HEK293 (cell line): ENCODE measurements around the gene SLC6A2.

Experiments used
- CTCF ChIA-PET: fragments of 350-600 bp; formaldehyde crosslinking; extraction: SDS; loops from one replicate; lab custom pipeline; 2021; ENCODE audit warnings: antibody characterized with exemption; lab: Yijun Ruan, JAX
- POLR2A ChIA-PET: fragments of 300-600 bp; formaldehyde crosslinking; extraction: SDS; loops from one replicate; lab custom pipeline; 2020; ENCODE audit warnings: antibody characterized with exemption, inconsistent platforms; lab: Yijun Ruan, JAX
- H3K27ac ChIP-seq: fragments of 200-500 bp; sonication (Bioruptor generic); 2 replicates; pipeline ENCODE4 v1.5.1; 2014; ENCODE audit warnings: low read depth, low read length, control low read depth, inconsistent platforms; ENCODE audit errors: extremely low read depth
- H3K36me3 ChIP-seq, 2 experiments: fragments of 200-500 bp in 1 of 2; sonication (Bioruptor generic) in 1 of 2; 1 replicate in 1 of 2; 2 replicates in 1 of 2; pipeline ENCODE4 v1.5.1; 2014 to 2017; ENCODE audit warnings: inconsistent platforms in 2 of 2, low read length in 2 of 2; ENCODE audit not compliant: control insufficient read depth in 2 of 2, insufficient read depth in 1 of 2
- H3K4me1 ChIP-seq: fragments of 200-500 bp; sonication (Bioruptor generic); 2 replicates; pipeline ENCODE4 v1.5.1; 2014; ENCODE audit warnings: mild to moderate bottlenecking, low read length, inconsistent platforms; ENCODE audit not compliant: control insufficient read depth, insufficient read depth
- H3K4me3 ChIP-seq: 2 replicates; pipeline ENCODE4 v1.5.1; 2011; ENCODE audit warnings: low read depth, mild to moderate bottlenecking, control low read depth, low read length, moderate library complexity
- H3K9me3 ChIP-seq: fragments of 200-500 bp; sonication (Bioruptor generic); 2 replicates; pipeline ENCODE4 v1.5.1; 2014; ENCODE audit warnings: low read depth, low read length, inconsistent platforms; ENCODE audit not compliant: control insufficient read depth, insufficient read depth
- AEBP2 ChIP-seq: fragments of 450-650 bp; formaldehyde crosslinking; IDR thresholded peaks from 2 replicates; pipeline ENCODE4 v1.5.1; 2016; ENCODE audit warnings: missing biosample characterization, missing genetic modification characterization, borderline replicate concordance
- GLI2 ChIP-seq: fragments of 450-650 bp; formaldehyde crosslinking; IDR thresholded peaks from 2 replicates; pipeline ENCODE4; 2017; ENCODE audit warnings: missing biosample characterization, missing genetic modification characterization, low read depth, borderline replicate concordance
- GLIS2 ChIP-seq: fragments of 450-650 bp; formaldehyde crosslinking; IDR thresholded peaks from 2 replicates; pipeline ENCODE4 v1.5.1; 2016; ENCODE audit warnings: missing biosample characterization, missing genetic modification characterization
- SP3 ChIP-seq: fragments of 450-650 bp; formaldehyde crosslinking; IDR thresholded peaks from 2 replicates; pipeline ENCODE4 v1.5.1; 2016; ENCODE audit warnings: missing biosample characterization, missing genetic modification characterization
- TRIM28 ChIP-seq: IDR thresholded peaks from 2 replicates; pipeline ENCODE4 v1.6.1; 2011; ENCODE audit warnings: low read length, control low read depth, borderline replicate concordance
- ZFHX2 ChIP-seq: fragments of 450-650 bp; formaldehyde crosslinking; conservative IDR thresholded peaks from 2 replicates; pipeline ENCODE4 v1.5.1; 2016; ENCODE audit warnings: missing biosample characterization, missing genetic modification characterization
- ZFP37 ChIP-seq: fragments of 450-650 bp; formaldehyde crosslinking; IDR thresholded peaks from 2 replicates; pipeline ENCODE4 v1.5.1; 2016; ENCODE audit warnings: missing biosample characterization, missing genetic modification characterization
- ZNF169 ChIP-seq: fragments of 450-650 bp; formaldehyde crosslinking; IDR thresholded peaks from 2 replicates; pipeline ENCODE4 v1.5.1; 2016; ENCODE audit warnings: missing biosample characterization, missing genetic modification characterization
- ZNF211 ChIP-seq: fragments of 450-650 bp; formaldehyde crosslinking; IDR thresholded peaks from 2 replicates; pipeline ENCODE4 v1.5.1; 2016; ENCODE audit warnings: low read depth, missing biosample characterization, missing genetic modification characterization
- ZNF239 ChIP-seq: fragments of 450-650 bp; formaldehyde crosslinking; IDR thresholded peaks from 2 replicates; pipeline ENCODE4 v1.5.1; 2016; ENCODE audit warnings: missing biosample characterization, missing genetic modification characterization
- ZNF24 ChIP-seq: fragments of 450-650 bp; formaldehyde crosslinking; IDR thresholded peaks from 2 replicates; pipeline ENCODE4 v1.5.1; 2016; ENCODE audit warnings: missing biosample characterization, missing genetic modification characterization
- ZNF302 ChIP-seq: fragments of 450-650 bp; formaldehyde crosslinking; IDR thresholded peaks from 2 replicates; pipeline ENCODE4 v1.5.1; 2016; ENCODE audit warnings: missing biosample characterization, missing genetic modification characterization, low read depth
- ZNF311 ChIP-seq: fragments of 450-650 bp; formaldehyde crosslinking; IDR thresholded peaks from 2 replicates; pipeline ENCODE4 v1.5.1; 2017; ENCODE audit warnings: missing biosample characterization, missing genetic modification characterization, borderline replicate concordance
- ZNF362 ChIP-seq: fragments of 450-650 bp; formaldehyde crosslinking; IDR thresholded peaks from 2 replicates; pipeline ENCODE4 v1.5.1; 2016; ENCODE audit warnings: missing biosample characterization, missing genetic modification characterization
- ZNF366 ChIP-seq: fragments of 450-650 bp; formaldehyde crosslinking; conservative IDR thresholded peaks from 2 replicates; pipeline ENCODE4 v1.5.1; 2016; ENCODE audit warnings: missing biosample characterization, missing genetic modification characterization
- ZNF423 ChIP-seq: fragments of 450-650 bp; formaldehyde crosslinking; IDR thresholded peaks from 2 replicates; pipeline ENCODE4 v1.5.1; 2016; ENCODE audit warnings: missing biosample characterization, missing genetic modification characterization
- ZSCAN4 ChIP-seq: fragments of 450-650 bp; formaldehyde crosslinking; IDR thresholded peaks from 2 replicates; pipeline ENCODE4 v1.5.1; 2017; ENCODE audit warnings: missing biosample characterization, missing genetic modification characterization
- TF ChIP-seq, protein P1 (sequence below): fragments of 450-650 bp; formaldehyde crosslinking; IDR thresholded peaks from 2 replicates; pipeline ENCODE4 v1.5.1; 2017; ENCODE audit warnings: missing biosample characterization, missing genetic modification characterization
- TF ChIP-seq, protein P2 (sequence below): fragments of 450-650 bp; formaldehyde crosslinking; IDR thresholded peaks from 2 replicates; pipeline ENCODE4 v1.5.1; 2016; ENCODE audit warnings: missing biosample characterization, missing genetic modification characterization
- TF ChIP-seq, protein P3 (sequence below): fragments of 450-650 bp; formaldehyde crosslinking; conservative IDR thresholded peaks from 2 replicates; pipeline ENCODE4 v1.5.1; 2016; ENCODE audit warnings: low read depth, missing biosample characterization, missing genetic modification characterization

Gene SLC6A2

GRCh38 chr16:55621771-55622170 lies 34.0 kb upstream of the SLC6A2 start:
- ChIA-PET CTCF (interaction anchor here (1.8 to 2.4 kb wide), 2 partner anchors 80 to 153 kb away, joined by 5 to 11 read pairs; no protein-coding TSS in a partner anchor), POLR2A (no interaction called here)
- TF ChIP-seq AEBP2 (tag by site-specific recombination), result no peak
- no peak for TF ChIP-seq ZNF311 (tag by site-specific recombination)
- TF ChIP-seq ZNF169 (tag by site-specific recombination), result no peak
- TF ChIP-seq ZSCAN4, result no peak
- TF ChIP-seq GLIS2 (tag by site-specific recombination), result no peak
- no peak for TF ChIP-seq ZFP37
- no peak for TF ChIP-seq ZNF211 (tag by site-specific recombination)
- no peak for TF ChIP-seq ZNF302 (tag by site-specific recombination)
- no peak for TF ChIP-seq TRIM28
- no peak for TF ChIP-seq ZNF24
- TF ChIP-seq GLI2, result no peak
- TF ChIP-seq ZNF366 (tag by site-specific recombination), result no peak
- TF ChIP-seq ZNF239 (tag by site-specific recombination), result no peak
- TF ChIP-seq, protein P1, sequence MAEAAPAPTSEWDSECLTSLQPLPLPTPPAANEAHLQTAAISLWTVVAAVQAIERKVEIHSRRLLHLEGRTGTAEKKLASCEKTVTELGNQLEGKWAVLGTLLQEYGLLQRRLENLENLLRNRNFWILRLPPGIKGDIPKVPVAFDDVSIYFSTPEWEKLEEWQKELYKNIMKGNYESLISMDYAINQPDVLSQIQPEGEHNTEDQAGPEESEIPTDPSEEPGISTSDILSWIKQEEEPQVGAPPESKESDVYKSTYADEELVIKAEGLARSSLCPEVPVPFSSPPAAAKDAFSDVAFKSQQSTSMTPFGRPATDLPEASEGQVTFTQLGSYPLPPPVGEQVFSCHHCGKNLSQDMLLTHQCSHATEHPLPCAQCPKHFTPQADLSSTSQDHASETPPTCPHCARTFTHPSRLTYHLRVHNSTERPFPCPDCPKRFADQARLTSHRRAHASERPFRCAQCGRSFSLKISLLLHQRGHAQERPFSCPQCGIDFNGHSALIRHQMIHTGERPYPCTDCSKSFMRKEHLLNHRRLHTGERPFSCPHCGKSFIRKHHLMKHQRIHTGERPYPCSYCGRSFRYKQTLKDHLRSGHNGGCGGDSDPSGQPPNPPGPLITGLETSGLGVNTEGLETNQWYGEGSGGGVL (tag by site-specific recombination), result no peak
- TF ChIP-seq, protein P2, sequence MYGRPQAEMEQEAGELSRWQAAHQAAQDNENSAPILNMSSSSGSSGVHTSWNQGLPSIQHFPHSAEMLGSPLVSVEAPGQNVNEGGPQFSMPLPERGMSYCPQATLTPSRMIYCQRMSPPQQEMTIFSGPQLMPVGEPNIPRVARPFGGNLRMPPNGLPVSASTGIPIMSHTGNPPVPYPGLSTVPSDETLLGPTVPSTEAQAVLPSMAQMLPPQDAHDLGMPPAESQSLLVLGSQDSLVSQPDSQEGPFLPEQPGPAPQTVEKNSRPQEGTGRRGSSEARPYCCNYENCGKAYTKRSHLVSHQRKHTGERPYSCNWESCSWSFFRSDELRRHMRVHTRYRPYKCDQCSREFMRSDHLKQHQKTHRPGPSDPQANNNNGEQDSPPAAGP, result no peak
- TF ChIP-seq, protein P3, sequence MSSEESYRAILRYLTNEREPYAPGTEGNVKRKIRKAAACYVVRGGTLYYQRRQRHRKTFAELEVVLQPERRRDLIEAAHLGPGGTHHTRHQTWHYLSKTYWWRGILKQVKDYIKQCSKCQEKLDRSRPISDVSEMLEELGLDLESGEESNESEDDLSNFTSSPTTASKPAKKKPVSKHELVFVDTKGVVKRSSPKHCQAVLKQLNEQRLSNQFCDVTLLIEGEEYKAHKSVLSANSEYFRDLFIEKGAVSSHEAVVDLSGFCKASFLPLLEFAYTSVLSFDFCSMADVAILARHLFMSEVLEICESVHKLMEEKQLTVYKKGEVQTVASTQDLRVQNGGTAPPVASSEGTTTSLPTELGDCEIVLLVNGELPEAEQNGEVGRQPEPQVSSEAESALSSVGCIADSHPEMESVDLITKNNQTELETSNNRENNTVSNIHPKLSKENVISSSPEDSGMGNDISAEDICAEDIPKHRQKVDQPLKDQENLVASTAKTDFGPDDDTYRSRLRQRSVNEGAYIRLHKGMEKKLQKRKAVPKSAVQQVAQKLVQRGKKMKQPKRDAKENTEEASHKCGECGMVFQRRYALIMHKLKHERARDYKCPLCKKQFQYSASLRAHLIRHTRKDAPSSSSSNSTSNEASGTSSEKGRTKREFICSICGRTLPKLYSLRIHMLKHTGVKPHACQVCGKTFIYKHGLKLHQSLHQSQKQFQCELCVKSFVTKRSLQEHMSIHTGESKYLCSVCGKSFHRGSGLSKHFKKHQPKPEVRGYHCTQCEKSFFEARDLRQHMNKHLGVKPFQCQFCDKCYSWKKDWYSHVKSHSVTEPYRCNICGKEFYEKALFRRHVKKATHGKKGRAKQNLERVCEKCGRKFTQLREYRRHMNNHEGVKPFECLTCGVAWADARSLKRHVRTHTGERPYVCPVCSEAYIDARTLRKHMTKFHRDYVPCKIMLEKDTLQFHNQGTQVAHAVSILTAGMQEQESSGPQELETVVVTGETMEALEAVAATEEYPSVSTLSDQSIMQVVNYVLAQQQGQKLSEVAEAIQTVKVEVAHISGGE, result no peak
- TF ChIP-seq ZNF362 (tag by site-specific recombination), result no peak
- no peak for TF ChIP-seq ZFHX2 (tag by site-specific recombination)
- TF ChIP-seq SP3 (tag by site-specific recombination), result no peak
- TF ChIP-seq ZNF423 (tag by site-specific recombination), result no peak
- Histone ChIP-seq H3K4me3 (no peak overlapping the region), H3K27ac (no peak overlapping the region), H3K9me3 (no peaks in the 10 kb centered on the region), H3K4me1 (no peaks in the 10 kb centered on the region), H3K36me3 (no peaks in the 10 kb centered on the region)
